Measurements from ENCODE around the gene NRDE2. TPM values are rescaled to one million over a fixed set of nuclear protein-coding genes. Genes with fewer than 3 reads are reported as not detected.

The NRDE2 gene
- polyA plus RNA-seq, 1 donor = 8.5 TPM

Other genes with a start within 250 kb of the NRDE2 start
- gene PSMC1, start 75.4 kb downstream of the NRDE2 start, polyA plus RNA-seq (ENCODE audit: insufficient read length) = 110 TPM
- gene CALM1, start 65.1 kb upstream of the NRDE2 start, polyA plus RNA-seq (ENCODE audit: insufficient read length) = 205 TPM

Data from forelimb muscle (tissue), 1 donor.